ENCODE data around the gene SNRNP48. TPM values are rescaled to one million over a fixed set of nuclear protein-coding genes. Genes with fewer than 3 reads are reported as not detected.

The SNRNP48 gene
- total RNA-seq, 3 donors from 2014 or later, result 13.9 to 20.9 (median 15.4) TPM

GRCh38 chr6:7580927-7581618, 8.9 kb upstream of the SNRNP48 start:
- no peak overlapping the region for H3K27ac ChIP-seq
- no peak overlapping the region for H3K4me3 ChIP-seq
- H3K27me3 ChIP-seq, result no peaks in the 10 kb centered on the region
- H3K4me1 ChIP-seq, result no peaks in the 10 kb centered on the region
- no peaks in the 10 kb centered on the region for H3K36me3 ChIP-seq
- no peaks in the 10 kb centered on the region for H3K9me3 ChIP-seq
- DNase-seq (ENCODE audit: low spot score in 2 of 2), result no peak
- intact Hi-C loops (cut with DNase I; ENCODE audit: low total_unique reads), result no loop called here
- TF ChIP-seq CTCF (IDR thresholded peaks at IDR 0.05), result no peak
- no peak for TF ChIP-seq POLR2A (IDR thresholded peaks at IDR 0.05)
- no peak for TF ChIP-seq POLR2AphosphoS5 (IDR thresholded peaks at IDR 0.05)

GRCh38 chr6:7585287-7585930, 4.6 kb upstream of the SNRNP48 start:
- H3K4me1 ChIP-seq, result no peaks in the 10 kb centered on the region
- no peak overlapping the region for H3K4me3 ChIP-seq
- H3K27me3 ChIP-seq, result no peaks in the 10 kb centered on the region
- no peaks in the 10 kb centered on the region for H3K9me3 ChIP-seq
- H3K36me3 ChIP-seq, result no peaks in the 10 kb centered on the region
- no peak overlapping the region for H3K27ac ChIP-seq
- intact Hi-C loops (cut with DNase I; ENCODE audit: low total_unique reads), result no loop called here
- no peak for DNase-seq (ENCODE audit: low spot score in 2 of 2)
- TF ChIP-seq POLR2AphosphoS5 (IDR thresholded peaks at IDR 0.05) (no peak), CTCF (IDR thresholded peaks at IDR 0.05) (no peak)

- Histone ChIP-seq H3K4me1 (peaks cover 0 to 10% of the 10 kb centered on the region in 2 donors), H3K36me3 (no peaks in the 10 kb centered on the region), H3K27ac (peak overlapping the region; percentile 4 to 34), H3K27me3 (no peaks in the 10 kb centered on the region), H3K9me3 (no peaks in the 10 kb centered on the region), H3K4me3 (no peak overlapping the region)
- intact Hi-C loops (cut with DNase I; ENCODE audit: low total_unique reads), result no loop called here
- no peak for TF ChIP-seq CTCF (IDR thresholded peaks at IDR 0.05)
- no peak for TF ChIP-seq POLR2A (IDR thresholded peaks at IDR 0.05)
- TF ChIP-seq POLR2AphosphoS5 (IDR thresholded peaks at IDR 0.05), result no peak
- no peak for DNase-seq (ENCODE audit: low spot score in 2 of 2)
Observed at GRCh38 chr6:7587631-7588100, 2.3 kb upstream of the SNRNP48 start.

- H3K9me3 ChIP-seq, result no peaks in the 10 kb centered on the region
- no peak for DNase-seq (ENCODE audit: low spot score in 2 of 2)
- no peaks in the 10 kb centered on the region for H3K27me3 ChIP-seq
- H3K4me1 ChIP-seq, result peaks cover 0 to 10% of the 10 kb centered on the region in 2 donors
- H3K4me3 ChIP-seq, result no peak overlapping the region
- H3K36me3 ChIP-seq, result no peaks in the 10 kb centered on the region
- intact Hi-C loops (cut with DNase I; ENCODE audit: low total_unique reads), result no loop called here
- no peak overlapping the region for H3K27ac ChIP-seq
- no peak for TF ChIP-seq CTCF (IDR thresholded peaks at IDR 0.05)
- no peak for TF ChIP-seq POLR2A (IDR thresholded peaks at IDR 0.05)
- TF ChIP-seq POLR2AphosphoS5 (IDR thresholded peaks at IDR 0.05), result no peak
Observed at GRCh38 chr6:7588506-7588905, 1.5 kb upstream of the SNRNP48 start.

GRCh38 chr6:7589221-7589620, 777 bp upstream of the SNRNP48 start:
- no peaks in the 10 kb centered on the region for H3K36me3 ChIP-seq
- no peaks in the 10 kb centered on the region for H3K27me3 ChIP-seq
- H3K4me1 ChIP-seq, result peaks cover 0 to 10% of the 10 kb centered on the region in 2 donors
- no peak overlapping the region for H3K27ac ChIP-seq
- intact Hi-C loops (cut with DNase I; ENCODE audit: low total_unique reads), result no loop called here
- no peaks in the 10 kb centered on the region for H3K9me3 ChIP-seq
- DNase-seq (ENCODE audit: low spot score in 2 of 2), result no peak
- peak overlapping the region in 2 of 3 donors; percentile 81 to 86 for H3K4me3 ChIP-seq
- TF ChIP-seq POLR2AphosphoS5 (IDR thresholded peaks at IDR 0.05) (no peak), POLR2A (IDR thresholded peaks at IDR 0.05) (no peak), CTCF (IDR thresholded peaks at IDR 0.05) (no peak)

All from breast epithelium (tissue), 4 donors.